ENCODE data around the gene ARID4B.
"Not testable (repeated sequence)": the region's sequence is repeated elsewhere in the genome, so short reads cannot be mapped to it uniquely, and the experiment has no call there.

Gene ARID4B

DNA sequence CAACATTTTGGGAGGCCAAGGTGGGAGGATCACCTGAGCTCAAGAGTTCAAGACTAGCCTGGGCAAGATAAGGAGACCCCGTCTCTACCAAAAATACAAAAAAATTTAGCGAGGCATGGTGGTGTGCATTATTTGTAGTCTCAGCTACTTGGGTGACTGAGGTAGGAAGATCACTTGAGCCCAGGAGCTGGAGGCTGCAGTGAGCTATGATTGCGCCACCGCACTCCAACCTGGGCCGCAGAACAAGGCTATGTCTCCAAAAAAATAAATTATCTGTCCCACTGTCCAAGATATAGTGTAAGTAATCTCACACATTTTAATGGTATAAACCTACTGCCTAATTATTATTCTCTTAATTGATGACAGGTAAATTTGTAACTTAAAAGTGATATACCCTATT, 12.8 kb downstream of the ARID4B start:
- Histone ChIP-seq H2AFZ (ENCODE audit: low read length) (no peak overlapping the region), H3K9me3 (ENCODE audit: insufficient read depth, low read depth, low read length) (no peaks in the 10 kb centered on the region), H3F3A (ENCODE audit: low read depth) (no peaks in the 10 kb centered on the region), H3K4me1 (ENCODE audit: insufficient read depth, low read length, poor library complexity, severe bottlenecking) (peaks cover 24% of the 10 kb centered on the region), H3K4me3 (ENCODE audit: low read length, poor library complexity, severe bottlenecking) (no peak overlapping the region), H3K79me2 (ENCODE audit: insufficient read depth, low read length) (peaks cover 98% of the 10 kb centered on the region), H3K9ac (ENCODE audit: low read depth, low read length, poor library complexity, severe bottlenecking) (no peak overlapping the region), H4K20me1 (ENCODE audit: insufficient read depth, low read length, poor library complexity, severe bottlenecking) (peaks cover 91% of the 10 kb centered on the region), H3K27me3 (ENCODE audit: insufficient read depth, low read length, poor library complexity, severe bottlenecking) (no peaks in the 10 kb centered on the region), H3K36me3 (ENCODE audit: insufficient read depth, low read length) (peaks cover 23% of the 10 kb centered on the region), H3K9me2 (replicated peaks; ENCODE audit: low read depth, low read length) (no peaks in the 10 kb centered on the region), H3K4me2 (ENCODE audit: low read depth, low read length, poor library complexity, severe bottlenecking) (no peak overlapping the region)
- TF ChIP-seq, protein P1, sequence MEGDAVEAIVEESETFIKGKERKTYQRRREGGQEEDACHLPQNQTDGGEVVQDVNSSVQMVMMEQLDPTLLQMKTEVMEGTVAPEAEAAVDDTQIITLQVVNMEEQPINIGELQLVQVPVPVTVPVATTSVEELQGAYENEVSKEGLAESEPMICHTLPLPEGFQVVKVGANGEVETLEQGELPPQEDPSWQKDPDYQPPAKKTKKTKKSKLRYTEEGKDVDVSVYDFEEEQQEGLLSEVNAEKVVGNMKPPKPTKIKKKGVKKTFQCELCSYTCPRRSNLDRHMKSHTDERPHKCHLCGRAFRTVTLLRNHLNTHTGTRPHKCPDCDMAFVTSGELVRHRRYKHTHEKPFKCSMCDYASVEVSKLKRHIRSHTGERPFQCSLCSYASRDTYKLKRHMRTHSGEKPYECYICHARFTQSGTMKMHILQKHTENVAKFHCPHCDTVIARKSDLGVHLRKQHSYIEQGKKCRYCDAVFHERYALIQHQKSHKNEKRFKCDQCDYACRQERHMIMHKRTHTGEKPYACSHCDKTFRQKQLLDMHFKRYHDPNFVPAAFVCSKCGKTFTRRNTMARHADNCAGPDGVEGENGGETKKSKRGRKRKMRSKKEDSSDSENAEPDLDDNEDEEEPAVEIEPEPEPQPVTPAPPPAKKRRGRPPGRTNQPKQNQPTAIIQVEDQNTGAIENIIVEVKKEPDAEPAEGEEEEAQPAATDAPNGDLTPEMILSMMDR (conservative IDR thresholded peaks at IDR 0.05; ENCODE audit: low read length): no peak
- no peak for TF ChIP-seq EZH2phosphoT487 (IDR thresholded peaks at IDR 0.05; ENCODE audit: borderline replicate concordance)

DNA sequence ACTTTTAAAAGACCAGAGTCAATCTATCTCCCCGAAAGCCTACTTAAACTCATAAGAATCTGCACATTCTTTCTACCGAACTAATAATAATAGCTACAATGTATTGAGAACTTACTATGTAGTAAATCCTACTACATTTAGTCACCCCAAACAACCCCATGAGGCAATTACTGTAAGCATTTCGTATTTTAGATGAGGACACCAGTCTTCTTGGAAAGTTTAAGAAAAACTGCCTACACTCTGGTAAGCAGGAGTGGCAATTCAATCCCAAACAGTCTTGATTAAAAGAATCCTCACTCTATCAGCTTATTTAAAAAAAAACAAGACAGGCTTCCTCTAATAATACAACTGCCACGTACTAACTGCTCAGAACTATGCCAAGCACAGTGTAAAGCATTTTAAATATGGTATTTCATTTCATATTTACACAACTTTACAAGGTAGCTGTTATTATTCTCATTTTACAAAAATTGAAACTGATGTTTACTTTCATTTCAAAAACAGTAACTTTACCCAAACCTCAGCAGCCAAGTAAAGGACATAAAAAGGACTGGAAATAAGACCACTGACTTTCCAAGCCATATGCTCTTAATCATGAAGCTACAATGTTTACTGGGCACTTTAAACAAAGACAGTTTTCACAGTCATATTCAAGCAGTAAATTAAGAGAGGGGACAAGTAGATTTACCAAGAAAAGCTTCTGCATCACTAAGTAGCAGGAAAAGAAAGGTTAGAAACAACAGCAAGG, 13.9 kb downstream of the ARID4B start:
- Histone ChIP-seq H2AFZ (ENCODE audit: low read length) (no peak overlapping the region), H3K4me1 (ENCODE audit: insufficient read depth, low read length, poor library complexity, severe bottlenecking) (peaks cover 22% of the 10 kb centered on the region), H3K27me3 (ENCODE audit: insufficient read depth, low read length, poor library complexity, severe bottlenecking) (no peaks in the 10 kb centered on the region), H3K9me2 (replicated peaks; ENCODE audit: low read depth, low read length) (no peaks in the 10 kb centered on the region), H3K79me2 (ENCODE audit: insufficient read depth, low read length) (peaks cover 94% of the 10 kb centered on the region), H3K9me3 (ENCODE audit: insufficient read depth, low read depth, low read length) (no peaks in the 10 kb centered on the region), H3K4me2 (ENCODE audit: low read depth, low read length, poor library complexity, severe bottlenecking) (peak overlapping the region; percentile 45), H3K9ac (ENCODE audit: low read depth, low read length, poor library complexity, severe bottlenecking) (peak overlapping the region; percentile 35), H3F3A (ENCODE audit: low read depth) (no peaks in the 10 kb centered on the region), H3K4me3 (ENCODE audit: low read length, poor library complexity, severe bottlenecking) (no peak overlapping the region), H4K20me1 (ENCODE audit: insufficient read depth, low read length, poor library complexity, severe bottlenecking) (peaks cover 85% of the 10 kb centered on the region), H3K36me3 (ENCODE audit: insufficient read depth, low read length) (peaks cover 19% of the 10 kb centered on the region)
- TF ChIP-seq, protein P1 (conservative IDR thresholded peaks at IDR 0.05; ENCODE audit: low read length): no peak
- no peak for TF ChIP-seq EZH2phosphoT487 (IDR thresholded peaks at IDR 0.05; ENCODE audit: borderline replicate concordance)

DNA sequence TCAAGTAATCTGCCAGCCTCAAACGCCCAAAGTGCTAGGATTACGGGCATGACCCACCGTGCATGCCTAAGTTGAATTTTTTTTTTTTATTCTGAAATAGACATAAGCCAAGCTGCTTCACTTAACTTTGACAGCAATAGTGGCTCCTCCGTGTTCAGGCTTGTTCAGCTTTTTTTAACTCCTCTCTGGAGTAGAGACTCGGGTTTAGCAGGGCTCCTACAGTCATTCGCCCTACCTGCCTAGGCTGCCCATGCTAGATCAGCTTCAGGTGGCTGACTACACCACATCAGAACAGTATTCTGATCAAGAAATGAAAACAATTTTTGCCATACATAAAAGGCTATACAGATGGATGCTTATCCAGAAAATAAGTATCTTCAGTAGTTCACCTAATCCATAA, 14.7 kb downstream of the ARID4B start:
- H3K9ac ChIP-seq (ENCODE audit: low read depth, low read length, poor library complexity, severe bottlenecking): no peak overlapping the region
- no peak overlapping the region for H3K4me2 ChIP-seq (ENCODE audit: low read depth, low read length, poor library complexity, severe bottlenecking)
- H3K36me3 ChIP-seq (ENCODE audit: insufficient read depth, low read length): peaks cover 11% of the 10 kb centered on the region
- no peaks in the 10 kb centered on the region for H3K9me2 ChIP-seq (replicated peaks; ENCODE audit: low read depth, low read length)
- no peaks in the 10 kb centered on the region for H3K27me3 ChIP-seq (ENCODE audit: insufficient read depth, low read length, poor library complexity, severe bottlenecking)
- TF ChIP-seq EZH2phosphoT487 (IDR thresholded peaks at IDR 0.05; ENCODE audit: borderline replicate concordance): no peak
- TF ChIP-seq, protein P1 (conservative IDR thresholded peaks at IDR 0.05; ENCODE audit: low read length): no peak
- H3K4me1 ChIP-seq (ENCODE audit: insufficient read depth, low read length, poor library complexity, severe bottlenecking): peaks cover 15% of the 10 kb centered on the region
- no peak overlapping the region for H3K4me3 ChIP-seq (ENCODE audit: low read length, poor library complexity, severe bottlenecking)
- H2AFZ ChIP-seq (ENCODE audit: low read length): no peak overlapping the region
- peaks cover 77% of the 10 kb centered on the region for H4K20me1 ChIP-seq (ENCODE audit: insufficient read depth, low read length, poor library complexity, severe bottlenecking)
- no peaks in the 10 kb centered on the region for H3K9me3 ChIP-seq (ENCODE audit: insufficient read depth, low read depth, low read length)
- H3K79me2 ChIP-seq (ENCODE audit: insufficient read depth, low read length): peaks cover 87% of the 10 kb centered on the region
- no peaks in the 10 kb centered on the region for H3F3A ChIP-seq (ENCODE audit: low read depth)

DNA sequence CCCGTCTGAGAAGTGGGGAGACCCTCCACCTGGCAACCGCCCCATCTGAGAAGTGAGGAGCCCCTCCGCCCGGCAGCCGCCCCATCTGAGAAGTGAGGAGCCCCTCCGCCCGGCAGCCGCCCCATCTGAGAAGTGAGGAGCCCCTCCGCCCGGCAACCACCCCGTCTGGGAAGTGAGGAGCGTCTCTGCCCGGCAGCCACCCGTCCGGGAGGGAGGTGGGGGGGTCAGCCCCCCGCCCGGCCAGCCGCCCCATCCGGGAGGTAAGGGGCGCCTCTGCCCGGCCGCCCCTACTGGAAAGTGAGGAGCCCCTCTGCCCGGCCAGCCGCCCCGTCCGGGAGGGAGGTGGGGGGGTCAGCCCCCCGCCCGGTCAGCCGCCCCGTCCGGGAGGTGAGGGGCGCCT, 18.8 kb downstream of the ARID4B start:
- not testable (repeated sequence) for H3K36me3 ChIP-seq (ENCODE audit: insufficient read depth, low read length); H3K9me3 ChIP-seq (ENCODE audit: insufficient read depth, low read depth, low read length); H3K9ac ChIP-seq (ENCODE audit: low read depth, low read length, poor library complexity, severe bottlenecking); H3K4me2 ChIP-seq (ENCODE audit: low read depth, low read length, poor library complexity, severe bottlenecking); H2AFZ ChIP-seq (ENCODE audit: low read length); H3K9me2 ChIP-seq (replicated peaks; ENCODE audit: low read depth, low read length); H3F3A ChIP-seq (ENCODE audit: low read depth); H3K27me3 ChIP-seq (ENCODE audit: insufficient read depth, low read length, poor library complexity, severe bottlenecking); H3K4me3 ChIP-seq (ENCODE audit: low read length, poor library complexity, severe bottlenecking)
- Histone ChIP-seq H4K20me1 (ENCODE audit: insufficient read depth, low read length, poor library complexity, severe bottlenecking) (peaks cover 84% of the 10 kb centered on the region), H3K4me1 (ENCODE audit: insufficient read depth, low read length, poor library complexity, severe bottlenecking) (peaks cover 24% of the 10 kb centered on the region), H3K79me2 (ENCODE audit: insufficient read depth, low read length) (peaks cover 89% of the 10 kb centered on the region)

Measured in Loucy (cell line).